OCI-LY1 (cell line): ENCODE results near the gene PPP1CB.

Source experiments
- CTCF ChIP-seq: fragments of 200-600 bp; sonication (generic), shearing (Covaris generic); IDR thresholded peaks from 2 replicates; pipeline ENCODE4 v1.5.1; 2017; ENCODE audit warnings: mild to moderate bottlenecking, antibody characterized with exemption, low read length, moderate library complexity, mixed read lengths
- EZH2 ChIP-seq: fragments of 200-600 bp; sonication (generic), shearing (Covaris generic); IDR thresholded peaks from 2 replicates; pipeline ENCODE4 v1.8.0; 2017; ENCODE audit warnings: borderline replicate concordance, mixed run types, mild to moderate bottlenecking, antibody characterized with exemption, low read length, moderate library complexity, mixed read lengths

DNA sequence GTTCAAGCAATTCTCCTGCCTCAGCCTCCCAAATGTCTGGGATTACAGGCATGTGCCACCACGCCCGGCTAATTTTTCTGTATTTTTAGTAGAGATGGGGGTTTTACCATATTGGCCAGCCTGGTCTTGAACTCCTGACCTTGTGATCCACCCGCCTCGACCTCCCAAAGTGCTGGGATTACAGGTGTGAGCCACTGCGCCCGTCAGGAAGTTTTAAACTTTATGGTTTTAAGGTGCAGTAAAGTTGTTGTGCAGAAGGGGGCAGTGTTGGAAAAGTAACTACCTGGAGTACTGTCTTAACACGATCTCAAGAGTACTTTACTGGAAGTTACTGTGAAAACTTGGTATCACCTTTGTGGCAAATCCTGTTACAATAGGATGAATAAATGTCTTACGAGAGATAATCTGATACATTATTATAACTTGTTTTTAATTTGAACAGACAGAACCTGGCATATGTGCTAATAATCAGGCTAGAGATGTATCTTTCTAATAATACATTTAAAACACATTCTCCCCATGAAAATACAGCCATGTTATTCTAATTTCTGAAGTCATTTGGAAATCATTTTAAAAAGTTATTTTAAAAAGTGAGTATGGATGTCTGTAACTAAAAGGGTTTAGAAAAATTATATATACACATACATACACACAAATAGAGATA is 69.8 kb downstream of the PPP1CB start:
- TF ChIP-seq CTCF (peak; percentile 60), EZH2 (no peak)
